Activated T-cell treated with anti-CD3 and anti-CD28 coated beads, Interleukin-2, amount 50 U/mL, for 72 hours (primary cell): ENCODE results near the gene SACS. TPM values are rescaled to one million over a fixed set of nuclear protein-coding genes. Genes with fewer than 3 reads are reported as not detected.
"Not testable (repeated sequence)": the region's sequence is repeated elsewhere in the genome, so short reads cannot be mapped to it uniquely, and the experiment has no call there.

Experiments used
- ATAC-seq, 2 donors: fragments of 150-1000 bp; cut with Tn5 transposase; replicated peaks in 1 of 2; 2 replicates each; pipeline ENCODE4 v1.10.0; 2021; ENCODE audit warnings: moderate library complexity in 2 of 2, mild to moderate bottlenecking in 1 of 2
- DNase-seq, 2 donors: peaks; one replicate each; pipeline ENCODE4 v3.0.0; 2021 to 2022; ENCODE audit warnings: mixed read lengths in 1 of 2
- H3K27ac Mint-ChIP-seq: one replicate; pipeline ENCODE4 v1.8.0; 2022; ENCODE audit warnings: mild to moderate bottlenecking, moderate library complexity, mixed read lengths
- H3K27me3 Mint-ChIP-seq: one replicate; pipeline ENCODE4 v1.8.0; 2022; ENCODE audit warnings: low read depth, mixed read lengths
- H3K36me3 Mint-ChIP-seq, 2 donors: one replicate each; pipeline ENCODE4 v1.8.0; 2022; ENCODE audit warnings: mixed read lengths in 2 of 2, mild to moderate bottlenecking in 1 of 2; ENCODE audit not compliant: insufficient read depth in 2 of 2
- H3K4me1 Mint-ChIP-seq: one replicate; pipeline ENCODE4 v1.8.0; 2022; ENCODE audit warnings: low read depth, mixed read lengths
- H3K4me3 Mint-ChIP-seq, 2 donors: one replicate each; pipeline ENCODE4 v1.8.0; 2022; ENCODE audit warnings: mild to moderate bottlenecking in 2 of 2, mixed read lengths in 2 of 2, moderate library complexity in 2 of 2
- H3K9me3 Mint-ChIP-seq, 2 donors: one replicate each; pipeline ENCODE4 v1.8.0; 2022; ENCODE audit warnings: mixed read lengths in 2 of 2
- total RNA-seq, 2 donors: library from RNA; stranded (reverse); gene quantifications; one replicate each; pipeline ENCODE4 v1.2.3, GENCODE V29; 2022

SACS gene
- total RNA-seq, 2 donors from 2014 or later, result 29.1 to 31.1 TPM

DNA sequence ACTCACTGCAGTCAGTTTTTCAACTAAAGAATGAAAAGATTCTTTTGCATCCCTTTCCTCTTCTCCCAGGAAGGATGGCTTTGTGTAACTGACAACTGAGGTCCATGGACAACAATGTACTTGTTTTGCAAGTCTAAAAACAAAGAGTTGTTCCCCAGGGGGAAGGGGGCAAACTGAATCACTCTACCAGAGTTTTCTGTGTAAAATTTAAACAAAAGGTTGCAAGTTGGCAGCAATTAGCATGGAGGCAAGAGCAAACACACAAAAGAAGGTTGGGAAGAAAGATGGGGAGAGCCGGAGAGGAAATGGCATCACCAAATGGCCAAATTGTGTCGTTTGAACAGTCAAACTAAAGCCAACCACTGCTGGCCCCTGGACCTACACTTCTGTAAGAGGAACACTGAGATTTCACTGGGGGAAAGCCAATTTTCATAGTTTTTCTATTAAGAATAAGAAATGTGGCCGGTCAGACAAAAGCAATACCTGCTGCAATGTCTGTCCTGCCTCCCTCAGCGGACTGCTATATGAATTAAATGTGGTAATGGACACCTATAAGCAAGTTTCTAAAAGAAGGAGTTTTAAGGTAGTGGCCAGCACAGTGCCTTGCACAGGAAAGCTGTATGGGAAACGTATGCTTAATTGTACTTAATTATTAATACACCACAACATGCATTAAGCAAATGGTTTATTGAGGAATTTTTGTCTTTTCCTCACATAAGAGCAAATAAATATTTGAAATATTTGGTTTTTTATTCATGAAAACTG is 16.1 kb upstream of the SACS start:
- no peak for ATAC-seq
- Mint-ChIP-seq H3K27ac (no peak overlapping the region), H3K9me3 (peaks cover 0 to 4% of the 10 kb centered on the region in 2 donors), H3K27me3 (peaks cover 5% of the 10 kb centered on the region), H3K4me1 (no peaks in the 10 kb centered on the region), H3K4me3 (no peak overlapping the region), H3K36me3 (no peaks in the 10 kb centered on the region)
- no peak for DNase-seq

DNA sequence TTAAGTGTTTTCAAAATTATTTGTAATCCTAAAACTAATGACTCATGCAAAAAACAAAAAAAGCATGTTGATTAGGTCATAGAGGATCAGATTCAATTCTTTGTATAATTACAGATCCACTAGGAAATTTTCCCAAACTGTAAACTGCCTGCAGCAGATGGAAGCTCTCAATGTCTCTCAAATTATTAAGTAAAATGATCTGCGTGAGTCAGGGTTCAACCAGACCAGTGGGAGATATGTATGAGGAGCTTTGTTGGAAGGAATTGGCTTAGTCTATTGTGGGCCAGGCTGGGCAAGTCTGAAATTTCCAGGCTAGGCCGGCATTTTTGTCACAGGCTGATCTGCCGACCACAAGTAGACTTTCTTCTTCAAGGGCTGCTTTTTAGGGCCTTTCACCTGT is 14.4 kb upstream of the SACS start:
- Mint-ChIP-seq H3K27ac (no peak overlapping the region), H3K36me3 (no peaks in the 10 kb centered on the region), H3K9me3 (peaks cover 0 to 5% of the 10 kb centered on the region in 2 donors), H3K4me3 (no peak overlapping the region), H3K4me1 (no peaks in the 10 kb centered on the region), H3K27me3 (peaks cover 5% of the 10 kb centered on the region)
- DNase-seq (no peak), ATAC-seq (no peak)

- peaks cover 0 to 5% of the 10 kb centered on the region in 2 donors for H3K9me3 Mint-ChIP-seq
- no peak for ATAC-seq
- no peaks in the 10 kb centered on the region for H3K4me1 Mint-ChIP-seq
- H3K4me3 Mint-ChIP-seq, result no peak overlapping the region
- H3K27me3 Mint-ChIP-seq, result peaks cover 5% of the 10 kb centered on the region
- no peaks in the 10 kb centered on the region for H3K36me3 Mint-ChIP-seq
- DNase-seq, result no peak
- H3K27ac Mint-ChIP-seq, result no peak overlapping the region
These were observed 12.3 kb upstream of the SACS start for GRCh38 chr13:23445794-23446193.

GRCh38 chr13:23443878-23444277 is 10.4 kb upstream of the SACS start:
- Mint-ChIP-seq H3K27me3 (no peaks in the 10 kb centered on the region), H3K9me3 (peaks cover 0 to 5% of the 10 kb centered on the region in 2 donors), H3K4me1 (no peaks in the 10 kb centered on the region), H3K4me3 (no peak overlapping the region), H3K36me3 (no peaks in the 10 kb centered on the region), H3K27ac (no peak overlapping the region)
- DNase-seq (no peak), ATAC-seq (no peak)

GRCh38 chr13:23443110-23443509 is 9.6 kb upstream of the SACS start:
- Mint-ChIP-seq H3K4me3 (no peak overlapping the region), H3K9me3 (peaks cover 0 to 5% of the 10 kb centered on the region in 2 donors), H3K27me3 (no peaks in the 10 kb centered on the region), H3K27ac (no peak overlapping the region), H3K4me1 (no peaks in the 10 kb centered on the region), H3K36me3 (no peaks in the 10 kb centered on the region)
- DNase-seq, result no peak
- no peak for ATAC-seq

DNA sequence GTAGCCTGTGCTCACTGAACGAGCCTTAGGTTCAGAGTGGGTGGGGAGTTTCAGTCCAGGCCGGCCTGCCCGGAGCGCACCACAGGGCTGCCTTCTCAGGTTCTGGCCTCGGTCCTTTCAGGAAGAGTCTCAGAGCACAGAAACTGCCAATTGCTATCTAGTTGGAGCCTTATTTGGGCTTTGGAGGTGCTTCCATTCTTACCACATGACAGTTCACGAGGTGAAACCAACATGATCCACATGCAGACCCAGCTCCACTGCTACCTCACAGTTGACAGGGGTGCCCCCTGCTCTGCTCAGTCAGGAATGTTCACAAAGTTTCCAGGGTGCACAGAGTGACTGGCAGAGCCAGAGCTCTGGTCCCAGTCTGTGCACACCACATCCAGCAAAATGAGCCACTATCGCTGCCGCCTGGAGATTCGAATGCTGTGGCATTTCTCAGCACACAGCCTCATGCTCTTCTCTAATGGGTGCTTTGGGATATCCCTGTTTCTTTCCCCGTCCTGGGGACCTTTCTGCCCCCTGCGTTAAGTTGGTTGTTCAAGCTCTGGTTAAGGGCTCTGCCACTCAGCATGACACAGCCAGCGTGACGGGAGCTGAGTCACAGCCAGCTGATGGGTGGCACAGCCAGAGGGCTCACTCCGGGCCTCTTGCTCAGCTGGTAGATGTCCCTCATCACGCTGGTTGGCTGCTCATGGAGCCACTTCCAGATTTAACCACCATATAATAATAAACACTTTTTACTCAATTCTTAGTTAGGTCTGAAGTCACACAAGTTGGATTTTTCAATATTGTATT is 7.5 kb upstream of the SACS start:
- ATAC-seq, result no peak
- Mint-ChIP-seq H3K4me1 (no peaks in the 10 kb centered on the region), H3K4me3 (no peak overlapping the region), H3K27me3 (peaks cover 8% of the 10 kb centered on the region), H3K27ac (no peak overlapping the region), H3K36me3 (no peaks in the 10 kb centered on the region), H3K9me3 (peaks cover 0 to 5% of the 10 kb centered on the region in 2 donors)
- no peak for DNase-seq

GRCh38 chr13:23440324-23440723 is 6.8 kb upstream of the SACS start:
- not testable (repeated sequence) for H3K4me1 Mint-ChIP-seq, DNase-seq, H3K9me3 Mint-ChIP-seq, H3K4me3 Mint-ChIP-seq, ATAC-seq, H3K27me3 Mint-ChIP-seq, H3K27ac Mint-ChIP-seq, H3K36me3 Mint-ChIP-seq

GRCh38 chr13:23437916-23438315 is 4.4 kb upstream of the SACS start:
- peaks cover 25% of the 10 kb centered on the region for H3K27me3 Mint-ChIP-seq
- no peak for ATAC-seq
- H3K27ac Mint-ChIP-seq, result no peak overlapping the region
- no peak overlapping the region for H3K4me3 Mint-ChIP-seq
- peaks cover 10% of the 10 kb centered on the region for H3K4me1 Mint-ChIP-seq
- H3K9me3 Mint-ChIP-seq, result no peaks in the 10 kb centered on the region
- no peak for DNase-seq
- H3K36me3 Mint-ChIP-seq, result no peaks in the 10 kb centered on the region

- no peak overlapping the region for H3K27ac Mint-ChIP-seq
- ATAC-seq, result no peak
- no peaks in the 10 kb centered on the region for H3K36me3 Mint-ChIP-seq
- H3K4me3 Mint-ChIP-seq, result no peak overlapping the region
- no peaks in the 10 kb centered on the region for H3K9me3 Mint-ChIP-seq
- no peak for DNase-seq
- H3K4me1 Mint-ChIP-seq, result peaks cover 11% of the 10 kb centered on the region
- H3K27me3 Mint-ChIP-seq, result peaks cover 37% of the 10 kb centered on the region
These were observed 3.2 kb upstream of the SACS start for GRCh38 chr13:23436680-23437079.

DNA sequence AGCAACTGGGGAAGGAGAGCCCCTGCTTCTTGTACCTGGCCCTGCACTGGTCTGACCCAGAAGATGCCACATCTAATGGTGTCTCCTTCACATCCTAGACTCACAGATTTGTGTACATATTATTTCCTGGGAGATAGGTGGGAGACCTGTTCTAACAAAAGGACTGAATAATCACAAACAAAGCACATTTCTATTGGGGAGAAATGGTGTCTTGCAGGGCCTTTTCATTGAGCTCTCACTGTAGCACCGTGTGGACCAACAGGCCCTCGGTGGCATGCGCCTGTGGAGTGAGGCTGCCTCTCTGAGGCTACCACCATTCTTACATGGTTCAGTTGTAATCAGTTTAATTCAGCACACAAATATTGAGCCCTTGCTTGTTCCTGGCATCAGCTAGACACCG is 989 bp upstream of the SACS start:
- H3K27ac Mint-ChIP-seq, result no peak overlapping the region
- peaks cover 11% of the 10 kb centered on the region for H3K4me1 Mint-ChIP-seq
- H3K36me3 Mint-ChIP-seq, result peaks cover 0 to 1% of the 10 kb centered on the region in 2 donors
- no peak overlapping the region for H3K4me3 Mint-ChIP-seq
- DNase-seq (no peak), ATAC-seq (no peak)
- H3K9me3 Mint-ChIP-seq, result no peaks in the 10 kb centered on the region
- peaks cover 47% of the 10 kb centered on the region for H3K27me3 Mint-ChIP-seq

GRCh38 chr13:23432626-23433025 is 876 bp downstream of the SACS start:
- DNase-seq, result no peak
- ATAC-seq, result no peak
- Mint-ChIP-seq H3K9me3 (no peaks in the 10 kb centered on the region), H3K36me3 (peaks cover 0 to 1% of the 10 kb centered on the region in 2 donors), H3K27ac (no peak overlapping the region), H3K27me3 (peaks cover 47% of the 10 kb centered on the region), H3K4me3 (no peak overlapping the region), H3K4me1 (peaks cover 11% of the 10 kb centered on the region)

GRCh38 chr13:23430664-23431063 is 2.8 kb downstream of the SACS start:
- peaks cover 0 to 1% of the 10 kb centered on the region in 2 donors for H3K36me3 Mint-ChIP-seq
- H3K4me3 Mint-ChIP-seq, result no peak overlapping the region
- H3K27me3 Mint-ChIP-seq, result peaks cover 39% of the 10 kb centered on the region
- no peaks in the 10 kb centered on the region for H3K9me3 Mint-ChIP-seq
- H3K4me1 Mint-ChIP-seq, result peaks cover 21% of the 10 kb centered on the region
- no peak overlapping the region for H3K27ac Mint-ChIP-seq
- DNase-seq, result no peak
- ATAC-seq, result no peak

DNA sequence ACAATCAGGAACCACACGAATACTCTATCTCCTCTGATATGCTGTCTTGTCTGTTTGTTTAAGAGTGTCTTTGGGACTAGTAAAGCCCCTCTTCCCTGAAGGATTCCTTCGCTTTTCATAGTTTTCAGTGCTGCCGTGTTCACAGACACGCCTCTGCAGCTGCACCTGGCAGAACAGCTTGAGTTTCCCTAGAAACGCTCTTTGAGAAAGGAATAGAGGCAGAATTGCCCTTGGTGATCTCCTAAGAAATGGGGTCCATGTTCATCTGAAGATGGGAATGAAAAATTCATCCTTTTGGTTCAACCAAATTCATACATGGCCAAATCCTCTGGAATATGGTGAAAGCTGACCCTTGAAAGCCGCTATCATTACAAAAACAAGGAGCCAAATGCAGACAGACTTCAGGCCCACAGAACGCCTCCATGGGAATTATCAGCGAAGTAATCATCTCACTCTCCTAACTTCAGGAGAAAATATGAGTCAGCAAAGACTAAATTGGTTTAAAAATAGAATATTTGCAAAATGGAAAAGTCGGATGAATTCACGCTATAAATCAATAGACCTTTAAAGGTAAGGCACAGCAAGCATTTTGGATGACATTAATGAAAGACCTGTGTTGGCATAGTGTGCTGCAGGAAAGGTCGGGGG is 5.5 kb downstream of the SACS start:
- peaks cover 22% of the 10 kb centered on the region for H3K27me3 Mint-ChIP-seq
- H3K4me3 Mint-ChIP-seq, result no peak overlapping the region
- no peak for ATAC-seq
- H3K27ac Mint-ChIP-seq, result no peak overlapping the region
- DNase-seq, result no peak
- H3K4me1 Mint-ChIP-seq, result peaks cover 12% of the 10 kb centered on the region
- H3K36me3 Mint-ChIP-seq, result peaks cover 0 to 1% of the 10 kb centered on the region in 2 donors
- H3K9me3 Mint-ChIP-seq, result no peaks in the 10 kb centered on the region
